Ishikawa (cell line): Measurements from ENCODE around the gene NTM.

Source experiments
- CEBPB ChIP-seq: IDR thresholded peaks from 2 replicates; pipeline ENCODE4 v1.6.1; 2012
- CREB1 ChIP-seq: IDR thresholded peaks from 2 replicates; pipeline ENCODE4 v1.6.1; 2012; ENCODE audit warnings: low read depth
- EGR1 ChIP-seq: IDR thresholded peaks from 2 replicates; pipeline ENCODE4 v1.6.1; 2012
- EP300 ChIP-seq: IDR thresholded peaks from 2 replicates; pipeline ENCODE4 v1.6.1; 2012; ENCODE audit warnings: borderline replicate concordance
- FOXM1 ChIP-seq: IDR thresholded peaks from 2 replicates; pipeline ENCODE4 v1.6.1; 2012; ENCODE audit warnings: low read depth, borderline replicate concordance
- MAX ChIP-seq: IDR thresholded peaks from 2 replicates; pipeline ENCODE4 v1.6.1; 2012
- NFIC ChIP-seq: IDR thresholded peaks from 2 replicates; pipeline ENCODE4 v1.6.1; 2012
- RAD21 ChIP-seq: IDR thresholded peaks from 2 replicates; pipeline ENCODE4 v1.6.1; 2012; ENCODE audit warnings: low read depth
- REST ChIP-seq: IDR thresholded peaks from 2 replicates; pipeline ENCODE4 v1.6.1; 2012; ENCODE audit warnings: low read depth, mild to moderate bottlenecking
- TAF1 ChIP-seq: IDR thresholded peaks from 2 replicates; pipeline ENCODE4 v1.6.1; 2012; ENCODE audit warnings: low read depth, mild to moderate bottlenecking
- TCF12 ChIP-seq: IDR thresholded peaks from 2 replicates; pipeline ENCODE4 v1.6.1; 2012; ENCODE audit warnings: low read depth
- TEAD4 ChIP-seq: IDR thresholded peaks from 2 replicates; pipeline ENCODE4 v1.6.1; 2012
- USF1 ChIP-seq: IDR thresholded peaks from 2 replicates; pipeline ENCODE4 v1.6.1; 2012
- YY1 ChIP-seq: IDR thresholded peaks from 2 replicates; pipeline ENCODE4 v1.6.1; 2012; ENCODE audit warnings: low read depth
- ZBTB7A ChIP-seq: IDR thresholded peaks from 2 replicates; pipeline ENCODE4 v1.6.1; 2012; ENCODE audit warnings: low read depth

The NTM gene

GRCh38 chr11:132202621-132203020, 832.2 kb downstream of the NTM start:
- TF ChIP-seq YY1: no peak

GRCh38 chr11:132205006-132205405, 834.6 kb downstream of the NTM start:
- TF ChIP-seq CREB1 (no peak), FOXM1 (no peak), TCF12 (no peak), MAX (no peak), REST (no peak), ZBTB7A (no peak)

GRCh38 chr11:132205496-132205895, 835.1 kb downstream of the NTM start:
- TF ChIP-seq MAX (no peak), EP300 (no peak), ZBTB7A (no peak), TCF12 (no peak), USF1 (no peak), FOXM1 (no peak), RAD21 (no peak), CEBPB (no peak), TEAD4 (no peak), NFIC (no peak), YY1 (no peak), TAF1 (no peak), CREB1 (no peak), REST (no peak)

GRCh38 chr11:132206993-132207392, 836.6 kb downstream of the NTM start:
- TF ChIP-seq EGR1: no peak
- no peak for TF ChIP-seq TCF12
- TF ChIP-seq CREB1: no peak
- TF ChIP-seq USF1: no peak
- no peak for TF ChIP-seq REST
- TF ChIP-seq MAX: no peak
- TF ChIP-seq NFIC: no peak
- no peak for TF ChIP-seq TEAD4
- TF ChIP-seq RAD21: no peak
- no peak for TF ChIP-seq EP300
- TF ChIP-seq CEBPB: no peak
- no peak for TF ChIP-seq ZBTB7A
- no peak for TF ChIP-seq TAF1
- TF ChIP-seq FOXM1: no peak
- no peak for TF ChIP-seq YY1

- TF ChIP-seq USF1: no peak
- no peak for TF ChIP-seq FOXM1
- TF ChIP-seq EP300: no peak
- TF ChIP-seq TAF1: no peak
- no peak for TF ChIP-seq YY1
- no peak for TF ChIP-seq MAX
- TF ChIP-seq TCF12: no peak
- no peak for TF ChIP-seq CREB1
- no peak for TF ChIP-seq ZBTB7A
- TF ChIP-seq CEBPB: no peak
- no peak for TF ChIP-seq RAD21
- no peak for TF ChIP-seq REST
- TF ChIP-seq TEAD4: no peak
- no peak for TF ChIP-seq EGR1
Measured at GRCh38 chr11:132208477-132209055, 838.2 kb downstream of the NTM start.
